HL-60 (cell line): ENCODE measurements around the gene EIF3B.

Source experiments
- POLR2AphosphoS5 ChIP-seq: IDR thresholded peaks from 2 replicates; pipeline ENCODE4 v1.6.1; 2012; ENCODE audit warnings: low read depth
- TF ChIP-seq, protein P1 (sequence below): IDR thresholded peaks from one replicate; pipeline ENCODE4 v1.5.1; 2011; ENCODE audit warnings: low read length, control low read depth, inconsistent platforms; ENCODE audit not compliant: insufficient read depth
- TF ChIP-seq, protein P2 (sequence below): IDR thresholded peaks from 2 replicates; pipeline ENCODE4 v1.6.1; 2012; ENCODE audit warnings: low read depth; ENCODE audit not compliant: insufficient replicate concordance

DNA sequence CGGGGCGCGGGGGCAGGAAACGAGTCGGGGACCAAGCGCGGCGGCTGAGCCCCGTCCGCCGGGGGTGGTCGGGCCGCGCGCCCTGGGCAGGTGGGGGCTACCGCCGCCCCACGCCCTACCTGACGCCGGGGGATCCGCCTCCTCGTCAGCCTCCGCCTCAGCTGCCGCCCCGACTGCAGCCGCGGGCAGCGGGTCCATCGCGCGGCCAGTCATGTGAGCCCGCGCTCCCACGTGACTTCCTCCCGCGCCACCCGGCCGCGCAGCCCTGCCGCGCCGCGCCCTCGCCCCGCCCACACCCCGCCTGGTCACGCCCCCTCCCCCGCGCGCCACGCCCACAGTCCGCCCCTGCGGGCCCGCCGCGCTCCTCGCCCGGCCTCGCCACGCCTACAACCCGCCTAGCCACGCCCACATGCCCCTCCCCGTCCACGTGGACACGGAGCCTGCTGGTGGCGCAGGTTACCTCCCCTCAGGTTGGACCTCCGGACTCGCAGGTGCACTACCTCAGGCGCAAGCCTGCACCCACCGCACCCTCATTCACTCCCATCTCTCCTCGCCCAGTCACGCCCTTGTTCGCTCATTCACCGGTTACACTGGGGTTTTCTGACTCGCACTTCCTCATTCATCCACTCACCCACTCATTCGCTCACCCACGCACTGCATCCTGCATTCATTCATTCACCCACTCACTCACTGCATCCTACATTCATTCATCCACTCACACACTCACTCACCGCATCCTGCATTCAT is 40.2 kb upstream of the EIF3B start, which contains the start of gene SNX8:
- TF ChIP-seq, protein P1, sequence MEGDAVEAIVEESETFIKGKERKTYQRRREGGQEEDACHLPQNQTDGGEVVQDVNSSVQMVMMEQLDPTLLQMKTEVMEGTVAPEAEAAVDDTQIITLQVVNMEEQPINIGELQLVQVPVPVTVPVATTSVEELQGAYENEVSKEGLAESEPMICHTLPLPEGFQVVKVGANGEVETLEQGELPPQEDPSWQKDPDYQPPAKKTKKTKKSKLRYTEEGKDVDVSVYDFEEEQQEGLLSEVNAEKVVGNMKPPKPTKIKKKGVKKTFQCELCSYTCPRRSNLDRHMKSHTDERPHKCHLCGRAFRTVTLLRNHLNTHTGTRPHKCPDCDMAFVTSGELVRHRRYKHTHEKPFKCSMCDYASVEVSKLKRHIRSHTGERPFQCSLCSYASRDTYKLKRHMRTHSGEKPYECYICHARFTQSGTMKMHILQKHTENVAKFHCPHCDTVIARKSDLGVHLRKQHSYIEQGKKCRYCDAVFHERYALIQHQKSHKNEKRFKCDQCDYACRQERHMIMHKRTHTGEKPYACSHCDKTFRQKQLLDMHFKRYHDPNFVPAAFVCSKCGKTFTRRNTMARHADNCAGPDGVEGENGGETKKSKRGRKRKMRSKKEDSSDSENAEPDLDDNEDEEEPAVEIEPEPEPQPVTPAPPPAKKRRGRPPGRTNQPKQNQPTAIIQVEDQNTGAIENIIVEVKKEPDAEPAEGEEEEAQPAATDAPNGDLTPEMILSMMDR: no peak
- TF ChIP-seq, protein P2, sequence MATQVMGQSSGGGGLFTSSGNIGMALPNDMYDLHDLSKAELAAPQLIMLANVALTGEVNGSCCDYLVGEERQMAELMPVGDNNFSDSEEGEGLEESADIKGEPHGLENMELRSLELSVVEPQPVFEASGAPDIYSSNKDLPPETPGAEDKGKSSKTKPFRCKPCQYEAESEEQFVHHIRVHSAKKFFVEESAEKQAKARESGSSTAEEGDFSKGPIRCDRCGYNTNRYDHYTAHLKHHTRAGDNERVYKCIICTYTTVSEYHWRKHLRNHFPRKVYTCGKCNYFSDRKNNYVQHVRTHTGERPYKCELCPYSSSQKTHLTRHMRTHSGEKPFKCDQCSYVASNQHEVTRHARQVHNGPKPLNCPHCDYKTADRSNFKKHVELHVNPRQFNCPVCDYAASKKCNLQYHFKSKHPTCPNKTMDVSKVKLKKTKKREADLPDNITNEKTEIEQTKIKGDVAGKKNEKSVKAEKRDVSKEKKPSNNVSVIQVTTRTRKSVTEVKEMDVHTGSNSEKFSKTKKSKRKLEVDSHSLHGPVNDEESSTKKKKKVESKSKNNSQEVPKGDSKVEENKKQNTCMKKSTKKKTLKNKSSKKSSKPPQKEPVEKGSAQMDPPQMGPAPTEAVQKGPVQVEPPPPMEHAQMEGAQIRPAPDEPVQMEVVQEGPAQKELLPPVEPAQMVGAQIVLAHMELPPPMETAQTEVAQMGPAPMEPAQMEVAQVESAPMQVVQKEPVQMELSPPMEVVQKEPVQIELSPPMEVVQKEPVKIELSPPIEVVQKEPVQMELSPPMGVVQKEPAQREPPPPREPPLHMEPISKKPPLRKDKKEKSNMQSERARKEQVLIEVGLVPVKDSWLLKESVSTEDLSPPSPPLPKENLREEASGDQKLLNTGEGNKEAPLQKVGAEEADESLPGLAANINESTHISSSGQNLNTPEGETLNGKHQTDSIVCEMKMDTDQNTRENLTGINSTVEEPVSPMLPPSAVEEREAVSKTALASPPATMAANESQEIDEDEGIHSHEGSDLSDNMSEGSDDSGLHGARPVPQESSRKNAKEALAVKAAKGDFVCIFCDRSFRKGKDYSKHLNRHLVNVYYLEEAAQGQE: no peak
- no peak for TF ChIP-seq POLR2AphosphoS5
